ENCODE data around the gene ERC1.

DNA sequence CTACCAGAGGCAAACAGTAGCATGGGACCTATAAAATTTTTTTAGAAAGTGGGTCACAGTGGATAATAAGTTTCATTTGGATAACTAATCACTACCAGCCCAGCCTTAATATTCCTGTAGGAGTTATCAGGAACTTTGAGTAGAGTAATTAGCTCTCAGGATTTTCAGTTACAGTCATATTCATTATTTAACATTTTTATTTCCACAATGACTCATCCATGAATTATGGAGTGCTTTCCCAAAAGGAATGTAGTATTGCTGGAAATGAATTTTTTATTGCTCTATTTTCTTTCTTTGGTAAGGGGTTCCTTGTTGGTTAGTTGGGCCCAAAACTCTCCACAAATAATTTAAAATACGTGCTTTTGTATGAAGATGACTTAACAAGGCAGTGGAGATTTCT is 53.7 kb downstream of the ERC1 start:
- TF ChIP-seq SMC3 (conservative IDR thresholded peaks at IDR 0.05; ENCODE audit: poor library complexity) (no peak), EZH2 (IDR thresholded peaks at IDR 0.05; ENCODE audit: borderline replicate concordance, insufficient read depth, low read length, poor library complexity, severe bottlenecking) (no peak)
- TF ChIP-seq, protein P1, sequence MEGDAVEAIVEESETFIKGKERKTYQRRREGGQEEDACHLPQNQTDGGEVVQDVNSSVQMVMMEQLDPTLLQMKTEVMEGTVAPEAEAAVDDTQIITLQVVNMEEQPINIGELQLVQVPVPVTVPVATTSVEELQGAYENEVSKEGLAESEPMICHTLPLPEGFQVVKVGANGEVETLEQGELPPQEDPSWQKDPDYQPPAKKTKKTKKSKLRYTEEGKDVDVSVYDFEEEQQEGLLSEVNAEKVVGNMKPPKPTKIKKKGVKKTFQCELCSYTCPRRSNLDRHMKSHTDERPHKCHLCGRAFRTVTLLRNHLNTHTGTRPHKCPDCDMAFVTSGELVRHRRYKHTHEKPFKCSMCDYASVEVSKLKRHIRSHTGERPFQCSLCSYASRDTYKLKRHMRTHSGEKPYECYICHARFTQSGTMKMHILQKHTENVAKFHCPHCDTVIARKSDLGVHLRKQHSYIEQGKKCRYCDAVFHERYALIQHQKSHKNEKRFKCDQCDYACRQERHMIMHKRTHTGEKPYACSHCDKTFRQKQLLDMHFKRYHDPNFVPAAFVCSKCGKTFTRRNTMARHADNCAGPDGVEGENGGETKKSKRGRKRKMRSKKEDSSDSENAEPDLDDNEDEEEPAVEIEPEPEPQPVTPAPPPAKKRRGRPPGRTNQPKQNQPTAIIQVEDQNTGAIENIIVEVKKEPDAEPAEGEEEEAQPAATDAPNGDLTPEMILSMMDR (IDR thresholded peaks at IDR 0.05; ENCODE audit: poor library complexity, severe bottlenecking), result no peak

Measured in neural cell (in vitro differentiated cells).